Measurements from ENCODE around the gene ZMIZ2.

Gene ZMIZ2

DNA sequence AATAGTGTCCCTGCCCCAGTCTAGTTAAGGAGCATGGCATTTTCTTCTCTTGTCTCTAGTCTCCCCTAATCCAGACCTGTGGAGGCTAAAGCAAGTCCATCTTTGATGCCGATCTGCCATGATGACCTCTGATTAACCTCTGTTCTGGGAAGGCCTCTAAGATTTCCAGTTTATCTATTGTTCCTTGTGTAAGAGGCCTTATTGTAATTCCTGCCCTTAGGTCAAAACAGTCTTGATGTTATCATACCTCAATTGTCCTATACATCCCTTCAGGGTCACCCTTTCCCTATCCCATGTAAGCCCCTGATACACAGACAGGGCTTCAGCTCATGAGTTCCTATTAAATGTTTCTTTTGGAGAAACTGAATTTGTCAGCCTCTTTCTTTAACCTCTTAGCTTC is 4.9 kb upstream of the ZMIZ2 start:
- TF ChIP-seq, protein P1, sequence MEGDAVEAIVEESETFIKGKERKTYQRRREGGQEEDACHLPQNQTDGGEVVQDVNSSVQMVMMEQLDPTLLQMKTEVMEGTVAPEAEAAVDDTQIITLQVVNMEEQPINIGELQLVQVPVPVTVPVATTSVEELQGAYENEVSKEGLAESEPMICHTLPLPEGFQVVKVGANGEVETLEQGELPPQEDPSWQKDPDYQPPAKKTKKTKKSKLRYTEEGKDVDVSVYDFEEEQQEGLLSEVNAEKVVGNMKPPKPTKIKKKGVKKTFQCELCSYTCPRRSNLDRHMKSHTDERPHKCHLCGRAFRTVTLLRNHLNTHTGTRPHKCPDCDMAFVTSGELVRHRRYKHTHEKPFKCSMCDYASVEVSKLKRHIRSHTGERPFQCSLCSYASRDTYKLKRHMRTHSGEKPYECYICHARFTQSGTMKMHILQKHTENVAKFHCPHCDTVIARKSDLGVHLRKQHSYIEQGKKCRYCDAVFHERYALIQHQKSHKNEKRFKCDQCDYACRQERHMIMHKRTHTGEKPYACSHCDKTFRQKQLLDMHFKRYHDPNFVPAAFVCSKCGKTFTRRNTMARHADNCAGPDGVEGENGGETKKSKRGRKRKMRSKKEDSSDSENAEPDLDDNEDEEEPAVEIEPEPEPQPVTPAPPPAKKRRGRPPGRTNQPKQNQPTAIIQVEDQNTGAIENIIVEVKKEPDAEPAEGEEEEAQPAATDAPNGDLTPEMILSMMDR (IDR thresholded peaks at IDR 0.05; ENCODE audit: low read depth, low read length) = no peak
- no peak overlapping the region for H3K4me3 ChIP-seq (ENCODE audit: low read depth, low read length)

DNA sequence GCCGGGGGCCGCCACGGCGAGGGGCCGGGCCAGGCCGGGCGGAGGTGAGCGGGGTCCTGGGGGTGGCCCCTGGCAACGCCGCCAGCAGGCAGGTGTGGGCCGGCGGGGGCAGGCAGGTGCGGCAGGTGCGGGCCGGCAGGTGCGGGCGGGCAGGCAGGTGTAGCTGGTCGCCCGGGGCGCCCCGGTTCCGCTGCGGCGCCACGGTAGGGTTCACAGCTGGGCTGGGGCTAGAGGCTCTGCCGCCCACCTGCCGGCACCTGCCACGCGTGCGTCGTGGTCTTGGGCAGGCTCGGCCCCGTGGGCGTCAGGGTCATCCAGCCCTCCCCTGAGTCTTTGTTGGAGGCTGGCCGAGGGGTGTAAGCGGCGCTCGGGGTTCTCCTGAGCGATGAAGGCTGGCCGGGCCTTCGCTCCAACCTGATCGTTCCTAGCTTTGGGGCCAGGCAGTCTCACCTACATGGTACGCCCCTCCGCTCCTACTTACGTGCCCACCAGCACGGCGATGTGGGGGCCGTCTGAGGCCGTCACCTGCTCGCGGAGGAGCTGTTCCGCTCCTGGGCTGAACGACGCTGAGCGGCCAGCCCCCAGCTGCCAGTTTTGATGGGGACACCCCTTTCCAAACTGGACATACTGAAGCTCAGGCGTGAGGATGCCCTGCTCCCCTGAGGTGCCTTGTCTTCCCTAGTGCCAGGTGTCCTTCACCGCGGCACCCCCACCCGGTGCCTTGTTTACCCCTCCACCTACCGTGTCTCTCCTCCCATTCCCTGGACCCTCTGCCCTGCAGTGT is 493 bp downstream of the ZMIZ2 start:
- TF ChIP-seq, protein P1 (IDR thresholded peaks at IDR 0.05; ENCODE audit: low read depth, low read length) = no peak
- H3K4me3 ChIP-seq (ENCODE audit: low read depth, low read length) = peak overlapping the region; percentile 87

DNA sequence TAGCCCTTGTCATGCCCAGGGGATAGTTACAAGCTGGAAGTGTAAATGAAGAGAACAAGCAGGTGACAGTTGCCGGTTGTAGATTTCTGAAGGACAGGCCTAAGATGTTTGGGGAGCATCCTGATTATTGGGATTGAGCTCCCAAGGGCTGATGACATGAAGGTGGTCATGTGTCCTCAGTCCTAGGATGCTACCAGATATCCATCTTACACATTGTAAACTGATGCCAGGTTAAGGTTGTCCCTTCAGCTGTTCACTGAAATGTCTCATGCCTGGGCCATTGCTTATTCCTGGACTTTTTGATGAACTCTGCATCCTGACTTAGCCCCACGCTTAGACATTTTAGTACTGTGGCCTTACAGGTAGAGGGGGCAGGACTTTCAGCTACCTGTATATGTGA is 1.3 kb downstream of the ZMIZ2 start:
- TF ChIP-seq, protein P1 (IDR thresholded peaks at IDR 0.05; ENCODE audit: low read depth, low read length) = no peak
- peak overlapping the region; percentile 87 for H3K4me3 ChIP-seq (ENCODE audit: low read depth, low read length)

DNA sequence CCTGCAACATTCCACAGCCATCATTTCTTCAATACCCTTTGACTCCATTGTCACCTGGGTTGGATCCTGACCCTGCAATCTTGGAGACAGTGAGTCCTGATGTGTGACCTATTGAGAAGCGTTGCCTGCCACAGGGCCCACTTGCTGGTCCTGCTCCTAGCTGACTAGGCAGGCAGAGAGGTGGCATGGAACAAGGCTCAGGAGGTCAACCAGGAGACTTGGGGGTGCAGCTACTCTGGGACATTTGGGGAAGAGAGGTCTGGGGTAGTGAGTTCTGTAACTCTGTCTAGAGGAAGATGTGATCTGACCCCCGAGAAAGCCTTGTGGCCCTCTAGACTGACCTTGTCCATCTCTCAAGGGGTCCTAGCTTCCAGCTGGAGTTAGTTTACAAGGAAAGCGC is 1.8 kb downstream of the ZMIZ2 start:
- TF ChIP-seq, protein P1 (IDR thresholded peaks at IDR 0.05; ENCODE audit: low read depth, low read length) = no peak
- no peak overlapping the region for H3K4me3 ChIP-seq (ENCODE audit: low read depth, low read length)

DNA sequence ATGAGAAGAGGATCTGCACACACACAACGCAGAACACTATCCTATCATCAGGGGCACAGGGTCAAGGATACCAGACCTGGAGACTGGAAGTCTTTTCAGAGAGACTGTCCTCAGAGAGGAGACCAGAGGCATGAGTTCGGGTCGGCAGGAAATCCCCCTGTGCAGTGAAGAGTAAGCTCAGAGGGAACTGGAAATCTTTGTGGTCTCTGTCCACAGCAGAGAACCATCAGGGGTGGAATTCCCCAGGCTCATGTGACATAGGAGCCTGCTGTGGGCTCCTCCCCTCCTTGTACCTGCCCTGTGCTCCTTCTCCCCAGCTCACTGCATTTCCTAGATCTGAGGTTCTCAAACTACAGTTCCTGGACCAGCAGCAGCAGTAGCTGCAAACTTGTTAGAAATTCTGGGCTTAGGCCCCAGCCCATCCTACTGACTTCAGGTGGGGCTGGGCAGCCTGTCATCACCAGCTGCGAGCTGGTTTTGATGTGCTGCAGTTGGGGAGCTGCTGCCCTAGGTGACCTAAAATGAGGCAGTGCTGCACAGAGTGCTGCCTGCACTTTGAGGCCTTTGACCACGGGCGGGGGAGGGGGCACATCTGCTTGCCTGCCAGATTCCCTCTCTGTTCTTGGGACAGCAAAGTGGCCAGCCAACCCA is 2.4 kb downstream of the ZMIZ2 start:
- H3K4me3 ChIP-seq (ENCODE audit: low read depth, low read length) = 0 out of 2 replicates have a peak overlapping the region, but pooled peaks have one; percentile 8
- TF ChIP-seq, protein P1 (IDR thresholded peaks at IDR 0.05; ENCODE audit: low read depth, low read length) = no peak

DNA sequence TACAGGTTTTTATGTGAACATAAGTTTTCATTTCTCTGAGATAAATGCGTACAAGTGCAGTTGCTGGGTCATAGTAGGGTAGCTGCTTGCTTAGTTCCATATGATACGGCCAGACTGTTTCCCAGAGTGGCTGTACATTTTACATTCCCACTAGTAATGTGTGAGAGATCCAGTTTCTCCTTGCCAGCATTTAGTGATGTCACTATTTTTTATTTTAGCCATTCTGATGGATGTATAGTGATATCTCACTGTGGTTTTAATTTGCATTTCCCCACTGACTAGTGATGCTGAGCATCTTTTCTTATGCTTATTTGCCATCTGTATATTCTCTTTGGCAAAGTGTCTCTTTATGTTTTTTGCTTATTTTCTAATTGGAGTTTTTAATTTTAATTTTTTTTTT is 4.2 kb downstream of the ZMIZ2 start:
- TF ChIP-seq, protein P1 (IDR thresholded peaks at IDR 0.05; ENCODE audit: low read depth, low read length) = no peak
- no peak overlapping the region for H3K4me3 ChIP-seq (ENCODE audit: low read depth, low read length)
